HG03097 (cell line): ENCODE data around the gene FBXL7.

ENCODE experiments used
- ATAC-seq: cut with Tn5 transposase; IDR thresholded peaks from one replicate; pipeline ENCODE4 v1.9.1; 2021; ENCODE audit not compliant: unreplicated experiment, low FRiP score

FBXL7 gene

DNA sequence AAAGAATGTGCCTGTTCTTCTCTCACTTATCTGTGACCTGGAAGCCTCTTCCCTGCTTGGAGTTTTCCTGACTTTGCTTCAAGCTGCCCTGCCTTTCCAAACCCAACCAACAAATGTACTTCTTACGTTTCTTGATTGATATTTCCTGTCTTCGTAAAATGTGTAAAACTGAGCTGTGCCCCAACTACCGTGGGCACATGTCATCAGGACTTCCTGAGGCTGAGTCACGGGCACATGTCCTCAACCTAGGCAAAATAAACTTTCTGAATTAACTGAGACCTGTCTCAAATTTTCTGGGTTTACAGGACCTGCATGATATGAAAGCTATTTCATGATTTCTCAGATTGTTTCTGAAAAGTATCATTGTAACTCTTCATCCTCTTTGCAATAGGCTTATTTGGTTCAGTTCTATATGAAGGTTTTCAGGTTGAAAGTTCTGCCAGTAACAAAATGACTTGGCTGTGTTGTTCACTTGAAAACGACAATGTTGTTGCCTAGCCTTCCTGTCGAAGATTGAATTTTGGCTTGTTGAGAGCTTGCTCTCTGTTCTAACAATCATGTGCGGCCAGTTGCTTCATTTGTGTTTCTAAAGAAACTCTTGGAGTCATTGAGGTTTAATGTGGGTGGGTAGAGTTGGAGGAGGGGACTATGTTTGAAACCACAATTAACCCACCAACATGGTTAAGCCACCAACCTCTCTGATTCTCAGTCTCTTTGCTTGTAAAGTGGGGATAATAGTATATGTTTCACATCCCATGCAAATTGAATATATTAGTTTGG is 145.6 kb downstream of the FBXL7 start:
- ATAC-seq = no peak

DNA sequence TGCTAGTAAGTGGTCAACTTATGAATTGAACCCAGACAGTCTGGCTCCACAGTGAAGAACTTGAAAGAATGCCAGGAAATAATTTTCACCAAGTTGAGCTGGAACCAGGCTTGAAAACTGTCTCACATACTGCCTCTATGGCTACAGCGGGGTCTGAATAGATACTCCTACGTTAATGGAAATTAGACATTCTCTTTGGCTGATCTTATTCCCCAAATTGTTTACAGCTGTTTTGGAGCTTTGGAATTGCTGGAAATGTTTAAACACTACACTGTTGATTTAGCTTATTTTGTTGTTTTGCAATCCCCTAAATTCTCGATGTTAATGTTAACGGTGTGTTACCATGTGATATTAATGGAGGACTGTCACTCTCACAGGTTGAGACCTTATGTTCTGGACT is 146.4 kb downstream of the FBXL7 start:
- ATAC-seq = no peak

DNA sequence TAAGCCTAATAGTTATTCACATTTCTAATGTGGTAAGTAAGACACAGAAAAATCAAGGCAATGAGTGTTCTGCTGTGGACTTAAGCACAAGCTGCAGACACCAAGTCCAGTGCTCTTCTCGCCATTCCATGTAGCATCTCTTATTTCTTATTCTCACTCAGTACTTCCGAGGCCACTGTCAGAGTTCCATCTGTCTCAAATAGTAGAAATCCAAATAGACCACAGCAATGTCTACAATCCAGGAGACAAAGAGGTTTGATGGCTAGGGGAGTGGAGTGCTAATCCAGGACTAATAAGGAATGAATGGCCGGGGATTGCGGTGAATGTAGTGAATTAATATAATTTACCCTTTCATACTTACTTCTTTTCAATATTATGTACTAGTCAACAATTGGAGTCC is 147.3 kb downstream of the FBXL7 start:
- ATAC-seq = no peak

GRCh38 chr5:15650266-15650665 is 150.3 kb downstream of the FBXL7 start:
- no peak for ATAC-seq

DNA sequence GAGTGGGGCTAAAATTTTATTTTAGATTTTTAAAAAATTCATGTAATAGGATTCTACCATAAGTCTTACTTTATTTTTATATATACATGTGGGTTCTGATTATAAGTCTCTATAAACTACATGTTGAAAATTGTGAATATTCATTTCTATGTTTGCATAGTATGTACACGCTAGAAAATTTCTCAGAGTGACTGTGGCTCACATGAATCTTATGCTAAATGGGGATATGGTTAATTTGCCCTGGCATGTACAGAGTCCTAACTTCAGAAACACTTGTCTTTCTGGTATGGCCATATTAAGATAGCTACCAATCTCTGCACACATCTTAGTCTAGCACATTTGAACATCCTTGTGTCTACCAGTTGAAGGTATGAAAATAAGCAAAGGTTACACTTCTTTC is 154.8 kb downstream of the FBXL7 start:
- ATAC-seq = no peak

DNA sequence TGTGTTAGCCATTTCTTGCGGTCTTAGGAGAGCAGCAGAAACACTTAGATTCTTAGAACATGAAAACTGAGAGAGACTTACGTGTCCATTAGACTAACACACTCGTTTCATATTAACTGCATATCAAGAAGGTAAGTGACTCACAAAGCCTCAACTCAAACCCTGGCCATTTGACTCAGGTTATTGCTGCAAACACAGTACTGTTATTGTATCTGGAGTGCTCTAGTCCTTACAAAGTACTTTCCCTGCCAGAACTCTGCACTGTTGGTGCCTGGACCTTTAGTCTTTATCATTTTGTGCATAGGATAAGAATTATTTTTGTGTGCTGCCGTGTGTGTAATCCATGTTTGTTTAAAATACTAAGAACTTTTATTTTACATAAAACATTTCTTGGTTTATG is 155.7 kb downstream of the FBXL7 start:
- no peak for ATAC-seq

DNA sequence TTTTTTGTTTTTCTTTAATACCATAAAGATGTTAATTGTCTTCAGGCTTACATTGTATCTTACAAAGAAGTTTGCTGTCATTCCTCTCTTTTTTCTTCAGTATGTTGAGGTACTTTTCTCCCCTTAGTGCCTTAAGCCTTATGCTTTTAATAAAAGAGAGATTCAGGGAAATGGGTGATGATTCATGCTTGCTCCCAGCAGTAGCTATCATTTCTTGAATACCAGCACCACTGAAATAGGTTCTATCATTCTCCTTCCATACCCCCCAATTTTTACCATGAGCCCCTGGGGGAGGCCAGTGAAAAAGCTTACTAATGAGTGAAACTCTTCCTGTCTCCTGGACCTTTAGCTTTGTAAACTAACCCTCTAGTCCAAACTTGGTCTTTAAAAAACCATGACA is 165.0 kb downstream of the FBXL7 start:
- ATAC-seq = no peak

- no peak for ATAC-seq
These were observed 169.8 kb downstream of the FBXL7 start for GRCh38 chr5:15669826-15670225.

DNA sequence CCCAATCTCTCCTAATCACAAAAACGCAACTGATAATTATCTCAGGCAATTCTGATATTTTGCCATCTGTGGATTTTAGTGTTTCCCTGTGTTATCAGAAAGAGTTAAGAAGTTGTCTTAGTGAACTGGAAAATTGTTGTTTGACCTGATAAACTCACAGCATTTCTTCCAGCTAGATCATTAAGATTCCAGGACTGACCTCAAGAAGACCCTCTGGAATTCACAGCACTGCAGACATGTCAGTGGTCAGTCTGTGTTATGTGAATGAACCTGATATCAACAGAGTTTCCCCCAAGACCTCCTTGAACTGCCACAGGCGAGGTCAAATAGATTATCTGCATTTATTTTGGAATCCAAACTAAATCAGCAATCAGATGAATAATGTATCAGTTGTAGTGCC is 174.7 kb downstream of the FBXL7 start:
- no peak for ATAC-seq

DNA sequence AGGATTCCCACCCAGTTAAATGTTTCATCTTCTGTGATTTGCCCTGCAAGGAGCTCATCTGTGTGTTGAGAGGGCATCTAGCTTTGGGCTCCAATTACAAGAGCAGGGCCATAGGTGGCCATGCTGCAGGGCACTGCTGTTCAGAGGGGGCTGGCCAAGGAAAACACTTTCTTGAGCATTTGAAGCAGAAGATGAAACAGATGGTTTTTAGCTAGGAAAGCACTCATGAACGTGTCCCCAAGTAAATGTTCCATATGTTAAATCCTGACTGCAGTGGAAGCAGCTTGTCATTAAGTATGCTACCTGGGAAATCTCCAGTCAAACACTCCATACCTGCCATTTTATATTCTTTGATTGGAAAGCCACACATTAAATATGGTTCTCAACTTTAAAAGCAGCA is 176.6 kb downstream of the FBXL7 start:
- ATAC-seq = no peak

- ATAC-seq = no peak
These were observed 179.2 kb downstream of the FBXL7 start for GRCh38 chr5:15679161-15679560.

- ATAC-seq = no peak
These were observed 180.5 kb downstream of the FBXL7 start for GRCh38 chr5:15680455-15680854.

DNA sequence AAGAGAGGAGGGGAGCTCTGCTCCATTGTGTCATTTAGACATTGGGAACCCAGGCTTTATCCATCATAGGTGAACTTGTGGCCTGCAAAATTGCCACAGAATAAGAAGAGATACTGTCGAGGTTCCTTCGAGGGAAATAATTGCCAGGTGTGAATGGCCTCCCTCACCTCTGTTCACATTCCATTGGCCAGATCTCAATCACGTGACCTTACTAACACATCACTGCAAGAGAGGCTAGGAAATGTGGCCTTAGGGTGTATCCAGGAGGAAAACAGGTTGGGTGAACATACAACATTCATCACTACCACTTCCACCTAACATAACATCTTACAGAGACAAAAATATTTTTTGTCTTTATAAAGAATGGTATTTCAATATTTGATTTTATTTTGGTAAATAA is 182.1 kb downstream of the FBXL7 start:
- ATAC-seq = no peak

DNA sequence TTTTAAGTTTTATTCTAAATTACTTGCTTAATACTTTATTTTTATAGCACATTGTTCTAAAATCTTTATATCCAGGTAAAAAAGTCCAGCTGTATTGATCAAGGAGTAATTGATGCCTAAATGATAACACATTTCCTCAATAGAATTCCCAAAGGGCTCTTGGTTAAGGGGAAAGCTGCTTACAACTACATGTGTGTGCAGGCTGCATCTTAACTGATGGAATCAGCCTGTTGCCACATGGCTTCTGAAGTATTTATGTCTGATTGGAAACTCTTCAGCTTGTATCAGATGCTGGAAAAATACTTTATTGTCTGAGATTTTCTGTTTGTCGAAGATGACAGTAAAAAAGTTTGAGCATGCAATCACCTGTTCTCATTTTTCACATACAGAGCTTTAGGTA is 182.6 kb downstream of the FBXL7 start:
- no peak for ATAC-seq

GRCh38 chr5:15683332-15683731 is 183.4 kb downstream of the FBXL7 start:
- no peak for ATAC-seq

DNA sequence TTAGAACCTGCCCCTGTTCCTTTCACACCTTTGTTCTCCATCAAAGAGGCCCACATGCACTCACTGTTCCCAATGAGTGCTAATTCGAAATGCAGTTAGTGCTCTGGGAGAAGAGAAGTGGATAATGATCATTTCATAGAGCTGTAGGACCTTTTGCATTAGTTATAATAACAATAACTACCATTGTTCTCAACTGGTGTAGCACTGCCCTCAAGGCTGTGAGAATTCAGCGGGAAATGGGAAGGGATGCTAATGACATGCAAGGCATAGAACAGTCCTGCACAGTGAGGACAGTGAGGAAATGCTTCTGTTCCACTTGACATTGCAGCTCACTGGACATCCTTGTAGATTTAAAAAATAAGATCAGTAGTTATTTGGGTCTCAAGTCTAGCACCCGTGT is 187.4 kb downstream of the FBXL7 start:
- ATAC-seq = no peak

- ATAC-seq = no peak
These were observed 189.9 kb downstream of the FBXL7 start for GRCh38 chr5:15689836-15690235.

DNA sequence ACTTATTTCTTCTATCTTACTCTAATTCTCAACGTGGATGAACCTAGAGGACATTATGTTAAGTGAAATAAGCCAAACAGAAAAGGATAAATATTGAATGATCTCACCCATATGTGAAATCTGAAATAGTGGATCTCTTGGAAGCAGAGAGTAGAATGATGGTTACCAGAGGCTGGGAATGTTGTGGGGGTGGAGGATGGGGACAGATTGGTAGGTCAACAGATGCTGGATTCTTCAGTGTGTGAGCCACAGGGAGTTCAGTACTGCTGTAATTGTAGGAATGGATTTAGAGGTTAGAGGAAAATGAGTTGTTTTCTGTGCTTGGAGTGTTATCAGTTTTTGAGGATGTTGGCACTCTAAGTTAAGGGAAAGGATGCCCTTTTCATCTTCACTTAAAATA is 190.6 kb downstream of the FBXL7 start:
- ATAC-seq = no peak

GRCh38 chr5:15691521-15691920 is 191.5 kb downstream of the FBXL7 start:
- ATAC-seq = no peak

DNA sequence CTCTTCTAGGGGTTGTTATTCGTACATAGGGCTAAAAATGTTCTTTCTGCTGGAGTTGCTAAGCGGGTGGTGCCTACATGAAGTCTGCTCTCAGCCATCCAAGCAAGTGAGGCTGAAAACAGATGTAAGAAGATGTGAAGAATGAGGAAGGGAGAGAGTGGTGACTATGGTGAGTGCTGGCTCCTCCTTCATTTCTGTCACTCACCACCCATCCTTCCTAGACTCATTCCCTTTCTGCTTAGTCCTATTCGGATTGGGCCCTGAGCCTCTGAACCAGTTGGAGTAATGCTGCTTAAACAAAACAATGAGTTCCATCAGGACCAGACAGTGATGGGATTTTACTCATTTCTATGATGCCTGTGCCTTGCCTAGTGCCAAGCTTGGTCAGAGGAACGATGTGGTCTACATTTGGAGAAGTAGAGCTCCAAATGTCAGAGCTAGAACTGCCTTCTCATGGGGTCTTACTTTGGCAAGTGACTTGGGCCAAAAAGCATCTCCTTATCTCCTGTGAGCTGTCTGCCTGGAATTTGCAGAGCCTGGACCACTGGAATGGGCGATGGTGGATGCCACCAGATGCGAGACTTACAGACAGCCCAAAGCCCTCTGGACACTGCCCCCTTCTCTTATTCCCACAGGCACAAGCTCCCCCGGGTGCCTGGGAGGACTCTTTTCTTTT is 192.9 kb downstream of the FBXL7 start:
- ATAC-seq = no peak

- ATAC-seq = no peak
These were observed 193.4 kb downstream of the FBXL7 start for GRCh38 chr5:15693382-15693728.

GRCh38 chr5:15693933-15694332 is 194.0 kb downstream of the FBXL7 start:
- no peak for ATAC-seq
